Stimulated activated CD8-positive, alpha-beta memory T cell treated with anti-CD3 and anti-CD28 coated beads, Interleukin-15, amount 100 ng/mL, for 1 hour (primary cell): ENCODE measurements around the gene PAX5.

Source experiments
- DNase-seq: peaks from one replicate; pipeline ENCODE4 v3.0.0-alpha.2; 2020; ENCODE audit warnings: low read depth

PAX5 gene

GRCh38 chr9:36802201-36802920, 231.7 kb downstream of the PAX5 start:
- no peak for DNase-seq

- DNase-seq = no peak
These were observed 233.6 kb downstream of the PAX5 start for GRCh38 chr9:36800455-36800854.

GRCh38 chr9:36798350-36799065, 235.6 kb downstream of the PAX5 start:
- no peak for DNase-seq

GRCh38 chr9:36797471-36798220, 236.4 kb downstream of the PAX5 start:
- no peak for DNase-seq

GRCh38 chr9:36796671-36797419, 237.2 kb downstream of the PAX5 start:
- no peak for DNase-seq

GRCh38 chr9:36794461-36794860, 239.6 kb downstream of the PAX5 start:
- DNase-seq = no peak

GRCh38 chr9:36793277-36793676, 240.8 kb downstream of the PAX5 start:
- no peak for DNase-seq

- no peak for DNase-seq
These were observed 242.7 kb downstream of the PAX5 start for GRCh38 chr9:36791222-36791950.

- DNase-seq = no peak
These were observed 244.2 kb downstream of the PAX5 start for GRCh38 chr9:36789886-36790285.

GRCh38 chr9:36788534-36788933, 245.5 kb downstream of the PAX5 start:
- DNase-seq = no peak

GRCh38 chr9:36787709-36788108, 246.4 kb downstream of the PAX5 start:
- no peak for DNase-seq
